Cardiac septum (tissue), 1 donor: ENCODE measurements around the gene DKK3. TPM values are rescaled to one million over a fixed set of nuclear protein-coding genes. Genes with fewer than 3 reads are reported as not detected.

Experiments
- DNase-seq: peaks from one replicate; pipeline ENCODE4 v3.0.0-alpha.2; 2020; ENCODE audit warnings: low spot score
- intact Hi-C: fragments of 100-400 bp; cut with DNase I; formaldehyde crosslinking; loops from one replicate; pipeline ENCODE4 v1.14.0; 2022
- total RNA-seq: library from RNA; stranded (reverse); fragmentation: NEBNext Ultra II Directional; extraction: Animal tissue kit (Norgen Biotek cat#: 25700); gene quantifications from one replicate; pipeline ENCODE4 v1.2.1, GENCODE V29; 2021
- donor health status: DM: no; HTN: no; CAD: no.

The DKK3 gene
- total RNA-seq, 1 donor from 2014 or later, result 980 TPM

DNA sequence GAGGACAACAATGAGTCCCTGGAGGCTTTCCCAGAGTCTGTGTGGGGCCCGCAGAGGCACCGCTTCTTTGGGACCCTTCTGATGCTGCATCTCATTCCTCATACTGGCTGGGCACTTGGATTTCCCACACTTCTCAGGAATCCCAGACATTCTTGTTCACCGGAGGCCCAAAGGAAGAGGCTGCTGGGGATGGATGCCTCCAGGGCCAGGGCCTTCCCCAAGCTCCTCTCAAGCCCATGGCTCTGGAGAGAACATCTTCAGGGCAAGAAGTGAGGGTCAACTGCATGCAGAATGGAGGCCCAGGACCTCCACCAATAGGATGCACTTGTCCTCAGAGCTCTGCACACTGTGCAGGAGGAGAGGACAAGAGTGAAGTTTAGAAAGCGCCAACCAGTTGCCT is 34.6 kb downstream of the DKK3 start:
- DNase-seq, result peak; percentile 46
- intact Hi-C loops, result loop anchor here (2.0 kb wide), 3 partner anchors 19 to 71 kb away; no protein-coding TSS in a partner anchor

DNA sequence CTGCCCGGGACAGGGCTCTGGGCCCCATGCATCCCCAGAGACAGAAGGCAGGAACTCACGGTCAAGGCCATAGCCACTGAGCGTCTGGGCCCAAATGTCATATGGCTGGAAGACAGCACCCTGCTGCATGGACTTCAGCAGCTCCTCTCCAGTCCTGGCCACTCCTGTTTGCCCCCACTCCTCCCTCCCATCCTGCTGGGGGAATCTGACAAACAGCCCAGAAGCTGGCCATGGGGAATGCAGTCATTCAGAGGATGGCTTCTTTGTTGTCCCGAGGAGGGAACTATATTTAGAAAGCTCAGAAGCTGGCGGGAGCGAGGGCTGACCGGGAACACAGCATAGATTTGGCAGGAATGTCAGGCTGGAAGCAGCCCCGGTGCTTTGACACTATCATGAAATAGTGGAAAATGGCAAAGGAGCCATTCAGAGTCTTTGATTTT is 35.0 kb downstream of the DKK3 start:
- intact Hi-C loops, result loop anchor here (2.0 kb wide), 3 partner anchors 19 to 71 kb away; no protein-coding TSS in a partner anchor
- peak; percentile 89 for DNase-seq

DNA sequence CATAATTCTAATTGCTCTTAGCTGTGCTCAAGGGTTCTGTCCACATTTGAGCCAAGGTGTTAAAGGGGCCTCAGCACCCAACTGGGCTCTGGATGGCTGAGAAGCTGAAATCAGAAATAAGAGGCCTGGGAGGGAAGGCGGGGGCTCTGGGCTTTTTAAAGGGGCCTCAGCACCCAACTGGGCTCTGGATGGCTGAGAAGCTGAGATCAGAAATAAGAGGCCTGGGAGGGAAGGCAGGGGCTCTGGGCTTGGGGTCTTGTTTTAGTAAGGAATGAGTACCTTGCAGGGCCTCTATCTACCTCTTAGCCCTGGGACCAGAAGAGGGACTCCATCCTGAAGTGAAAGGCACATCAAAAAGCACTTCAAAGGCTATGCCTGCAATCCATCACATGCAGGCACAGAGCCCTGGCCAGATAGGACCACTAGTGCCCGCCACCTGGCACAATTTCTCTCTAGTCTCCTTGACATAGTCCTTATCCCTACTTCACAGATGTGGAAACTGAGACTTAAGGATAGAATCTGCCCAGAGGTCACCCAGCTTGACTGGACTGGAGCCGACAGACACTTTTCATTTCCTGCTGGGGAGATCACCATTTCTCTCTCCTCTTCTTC is 35.6 kb downstream of the DKK3 start:
- no peak for DNase-seq

DNA sequence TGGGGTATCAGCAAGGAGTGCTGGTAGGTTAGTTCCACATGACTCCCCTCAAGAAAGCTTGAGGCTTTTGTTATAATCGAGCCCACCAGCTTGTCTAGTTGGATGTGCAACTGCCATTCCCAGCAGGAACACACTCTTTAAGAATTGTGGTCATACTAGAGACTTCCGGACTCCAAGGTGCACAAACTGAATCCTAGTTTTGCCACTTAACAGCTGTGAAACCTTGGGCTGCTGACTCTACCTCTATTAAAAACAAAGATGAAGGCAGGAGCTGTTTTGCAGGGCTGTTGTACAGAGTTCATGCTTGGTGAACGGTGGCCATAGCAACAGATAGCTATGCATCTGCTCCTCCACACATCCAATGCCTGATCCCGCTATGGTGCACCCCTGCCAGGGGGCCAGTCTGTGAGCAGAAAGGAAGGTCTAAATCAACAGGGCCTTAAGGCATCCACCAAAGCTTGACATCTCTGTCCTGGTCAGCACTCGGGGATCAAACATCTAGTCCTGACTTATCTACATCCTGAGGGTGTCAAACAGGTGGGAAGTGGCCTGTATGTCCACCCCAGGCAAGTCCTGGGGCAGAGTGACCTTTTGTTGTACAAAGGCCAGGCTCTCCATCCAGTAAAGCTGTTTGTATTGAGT is 36.4 kb downstream of the DKK3 start:
- intact Hi-C loops, result loop anchor here (2.0 kb wide), 3 partner anchors 21 to 73 kb away; no protein-coding TSS in a partner anchor
- no peak for DNase-seq

More for the DNA sequence above, 35.6 kb downstream of the DKK3 start:
- intact Hi-C loops, result loop anchor here (2.0 kb wide), 3 partner anchors 20 to 72 kb away; no protein-coding TSS in a partner anchor

DNA sequence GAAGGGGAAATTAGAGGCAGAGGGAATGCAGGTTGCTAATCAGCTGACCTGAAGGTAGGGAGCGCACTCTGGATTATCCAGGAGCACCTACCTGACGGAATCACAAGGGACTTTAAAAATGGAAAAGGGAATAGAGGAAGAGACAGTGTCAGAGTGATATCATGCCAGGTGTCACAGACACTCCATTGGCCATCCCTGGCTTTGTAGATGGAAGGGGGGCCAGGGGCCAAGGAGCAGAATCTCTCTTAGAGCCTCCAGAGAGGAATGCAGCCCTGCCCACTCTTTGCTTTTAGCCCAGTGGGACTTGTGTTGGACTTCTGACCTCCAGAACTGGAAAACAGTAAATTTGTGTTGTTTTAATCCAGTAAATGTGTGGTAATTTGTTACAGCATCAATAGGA is 37.9 kb downstream of the DKK3 start:
- DNase-seq, result no peak
- intact Hi-C loops, result no loop called here

DNA sequence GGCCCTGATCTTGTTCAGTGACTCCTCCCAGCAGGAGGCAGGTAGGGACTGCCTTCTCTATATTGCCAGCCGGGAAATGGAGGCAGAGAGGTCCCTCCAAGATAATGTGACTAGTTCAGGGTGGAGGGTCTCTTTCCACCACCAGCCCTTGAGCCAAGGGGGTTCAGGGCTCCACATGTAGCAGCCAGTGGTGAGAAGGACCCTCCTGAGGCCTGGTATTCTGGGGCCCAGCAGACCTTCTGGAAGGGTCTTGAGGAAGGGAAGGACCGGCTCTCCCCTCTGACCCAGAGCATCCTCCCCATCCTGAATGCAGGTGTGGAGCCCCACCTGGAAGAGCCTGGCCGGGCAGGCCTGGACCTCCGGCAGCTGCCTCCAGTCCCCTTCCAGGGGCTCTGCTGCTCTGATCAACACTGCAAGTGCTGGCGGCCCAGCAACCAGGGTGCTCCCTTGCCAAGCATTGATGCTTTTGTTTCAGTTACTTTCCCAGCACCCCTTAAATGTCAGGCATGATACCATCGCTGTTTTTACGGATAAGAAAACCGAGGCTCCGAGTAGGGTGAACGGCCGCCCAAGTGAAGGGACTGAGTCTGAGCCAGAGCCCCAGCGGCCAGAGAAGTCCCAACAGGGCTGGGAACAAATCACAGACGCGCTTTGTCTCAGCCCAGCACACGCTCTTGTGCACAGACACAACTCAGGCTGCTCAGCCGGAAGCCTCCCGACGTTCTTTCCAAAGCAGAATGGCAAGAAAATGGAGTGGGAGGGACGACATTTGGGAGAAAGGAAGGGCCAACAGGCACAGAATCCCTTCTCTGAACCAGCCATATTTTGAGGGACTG is 38.8 kb downstream of the DKK3 start:
- DNase-seq, result no peak
- intact Hi-C loops, result no loop called here

DNA sequence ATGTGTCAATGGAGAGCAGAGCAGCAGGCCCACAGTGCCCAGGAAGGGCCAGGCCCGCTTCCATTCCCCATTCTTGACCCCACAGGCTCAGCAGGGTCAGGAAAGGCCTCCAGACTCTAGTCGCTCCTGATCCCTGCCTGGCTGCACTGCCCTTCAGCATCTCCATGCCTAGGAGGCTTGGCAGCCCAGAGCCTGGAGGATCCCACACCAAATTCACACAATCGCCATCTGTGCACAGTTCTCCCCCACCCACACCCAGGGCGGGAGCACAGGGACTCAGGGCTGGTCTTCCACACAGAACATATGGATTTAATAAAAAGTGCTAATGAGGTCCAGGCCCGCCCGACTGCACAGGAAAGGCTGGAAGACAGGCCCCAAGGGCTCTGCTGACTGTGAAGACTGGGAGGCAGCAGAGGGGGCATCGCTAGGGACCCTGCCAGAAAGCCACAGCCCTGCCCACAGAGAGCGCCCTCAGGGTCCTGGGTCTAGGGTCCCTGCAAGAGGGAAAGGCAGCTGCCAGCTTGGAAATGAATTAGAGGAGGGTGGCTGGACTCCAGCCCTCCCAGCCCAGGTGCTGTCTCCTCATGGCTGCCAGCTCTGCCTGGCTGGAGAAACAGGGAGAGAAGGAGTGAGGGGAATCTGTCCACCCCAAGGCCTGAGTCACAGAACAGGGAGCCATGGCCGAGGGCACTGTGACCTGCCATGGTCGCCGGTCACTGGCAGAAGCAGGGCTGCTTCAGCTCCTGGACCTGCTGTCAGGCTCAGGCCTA is 39.7 kb downstream of the DKK3 start:
- intact Hi-C loops, result no loop called here
- DNase-seq, result no peak

DNA sequence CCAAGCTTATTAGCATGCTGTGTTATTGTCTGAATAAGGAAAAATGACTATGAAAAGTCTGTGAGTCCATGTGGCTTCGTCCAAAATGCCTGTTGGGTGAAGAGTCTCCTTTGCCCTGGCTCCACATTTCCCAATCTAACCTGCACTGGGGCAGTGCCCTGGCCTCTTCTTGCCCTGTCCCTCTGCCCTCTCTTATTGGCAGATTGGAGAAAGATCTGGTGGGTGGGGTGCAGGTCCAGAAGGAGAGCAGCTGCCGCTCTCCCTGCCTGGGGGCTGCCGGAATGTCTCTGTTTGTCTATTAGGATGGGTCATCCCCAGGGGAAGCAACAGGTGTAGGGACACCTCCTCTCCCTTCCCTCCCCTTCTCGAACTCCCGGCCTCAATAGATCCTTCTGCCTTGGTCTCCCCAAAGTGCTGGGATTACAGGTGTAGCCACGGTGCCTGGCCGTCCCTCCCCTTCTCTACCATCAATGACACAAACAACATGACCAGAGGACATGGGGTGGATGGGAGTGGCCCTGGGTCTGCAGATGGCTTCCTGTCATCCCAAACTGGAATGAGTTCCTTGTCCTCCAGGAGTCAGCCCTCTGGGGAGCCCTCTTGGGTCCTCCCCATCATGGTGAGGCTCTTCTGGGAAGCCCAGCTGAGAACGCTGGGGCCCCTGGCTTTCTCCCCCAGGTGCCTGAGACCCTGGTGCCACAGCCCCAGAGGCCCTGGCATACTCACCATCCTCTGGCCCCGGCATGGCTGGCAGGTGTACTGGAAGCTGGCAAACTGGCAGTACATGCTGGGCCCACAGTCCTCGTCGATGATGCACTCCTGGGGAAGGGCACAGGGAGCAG is 40.5 kb downstream of the DKK3 start:
- no peak for DNase-seq
- intact Hi-C loops, result no loop called here

DNA sequence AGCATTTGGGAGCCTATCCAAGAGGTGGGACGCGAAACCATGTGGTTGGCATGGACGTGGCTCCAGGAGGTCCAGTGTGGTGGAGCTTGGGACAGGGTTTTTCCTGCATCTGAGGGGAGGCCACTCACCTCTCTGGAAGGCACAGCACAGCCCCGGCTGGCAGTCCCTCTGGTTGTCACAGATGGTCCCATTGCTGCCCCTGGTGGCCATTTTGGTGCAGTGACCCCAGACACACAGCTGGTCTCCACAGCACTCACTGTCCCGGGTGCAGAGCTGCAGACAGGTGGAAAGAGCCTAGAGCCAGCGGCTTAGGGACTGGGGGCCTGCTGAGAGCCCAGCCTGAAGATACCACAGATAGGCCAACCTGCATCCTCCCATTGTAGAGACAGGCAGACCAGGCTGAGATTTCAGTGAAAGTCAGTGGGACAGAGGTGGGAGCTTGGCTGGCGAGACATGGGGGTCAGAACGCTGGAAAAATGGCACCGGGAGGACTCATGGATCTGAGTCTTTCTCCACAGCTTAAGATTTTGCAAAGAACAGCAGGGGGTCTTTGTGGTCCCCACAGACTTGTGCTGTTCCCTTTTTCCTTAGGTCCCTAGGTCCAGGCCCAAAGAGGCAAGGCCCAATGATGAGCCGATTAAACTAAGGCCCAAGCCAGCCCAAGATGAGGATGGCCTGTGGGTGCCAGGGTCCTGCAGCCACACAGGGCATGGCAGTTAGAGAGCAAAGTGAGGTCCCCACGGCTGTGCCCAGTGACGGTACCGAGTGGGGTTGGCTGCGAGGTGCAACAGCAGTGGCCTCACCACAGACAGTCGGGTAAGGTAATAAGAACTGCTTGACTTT is 41.4 kb downstream of the DKK3 start:
- DNase-seq, result no peak
- intact Hi-C loops, result no loop called here

DNA sequence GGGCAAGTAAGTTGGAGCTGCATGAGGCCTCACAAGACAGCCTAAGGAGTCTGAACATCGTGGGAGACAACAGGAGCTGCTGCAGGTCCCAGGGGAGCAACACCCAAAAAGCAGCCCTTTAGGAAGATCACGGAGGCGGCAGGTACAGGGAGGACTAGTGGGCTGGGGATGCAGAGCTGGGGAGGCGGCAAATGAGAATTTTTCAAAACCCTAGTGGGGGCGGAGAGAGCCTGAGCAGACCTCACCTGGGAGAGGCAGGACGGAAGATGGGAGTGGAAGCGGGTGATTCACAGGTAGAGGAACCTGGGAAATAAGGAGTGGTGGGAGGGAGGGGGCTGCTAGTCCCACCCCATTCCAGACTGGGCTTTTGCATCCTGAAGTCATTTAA is 42.1 kb downstream of the DKK3 start:
- DNase-seq, result no peak
- intact Hi-C loops, result no loop called here

DNA sequence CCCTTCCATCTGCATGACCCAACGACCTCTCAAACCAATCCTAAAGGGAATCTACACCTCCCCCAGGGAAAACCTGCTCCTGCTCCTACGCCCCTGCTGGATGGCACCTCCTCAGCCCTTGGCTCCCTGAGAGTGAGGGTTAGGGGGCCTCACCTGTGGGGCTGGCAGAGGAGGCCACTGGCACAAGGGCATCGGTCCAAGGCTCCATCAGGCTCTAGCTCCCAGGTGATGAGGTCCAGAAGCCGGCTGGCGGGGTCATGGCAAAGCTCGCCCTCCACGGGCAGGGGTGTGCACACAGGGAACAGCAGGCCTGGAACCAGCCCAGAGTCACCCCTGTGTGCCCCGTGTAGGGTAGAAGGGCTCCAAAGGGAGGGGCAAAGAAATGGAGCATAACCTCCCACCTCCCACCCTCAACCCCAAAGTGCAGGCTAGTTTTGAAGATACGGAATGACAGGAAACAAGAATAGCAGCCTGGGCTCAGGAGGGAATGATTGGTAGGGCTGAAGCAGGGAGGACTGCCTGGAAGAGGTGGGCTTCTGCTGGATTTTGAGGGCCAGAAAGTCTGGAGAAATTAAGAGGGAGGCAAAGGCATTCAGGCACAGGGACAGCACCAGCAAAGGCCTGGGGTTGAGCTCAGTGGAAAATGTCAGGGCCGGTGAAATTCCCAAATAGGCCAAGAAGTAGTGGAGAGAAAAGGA is 42.6 kb downstream of the DKK3 start:
- intact Hi-C loops, result no loop called here
- no peak for DNase-seq

DNA sequence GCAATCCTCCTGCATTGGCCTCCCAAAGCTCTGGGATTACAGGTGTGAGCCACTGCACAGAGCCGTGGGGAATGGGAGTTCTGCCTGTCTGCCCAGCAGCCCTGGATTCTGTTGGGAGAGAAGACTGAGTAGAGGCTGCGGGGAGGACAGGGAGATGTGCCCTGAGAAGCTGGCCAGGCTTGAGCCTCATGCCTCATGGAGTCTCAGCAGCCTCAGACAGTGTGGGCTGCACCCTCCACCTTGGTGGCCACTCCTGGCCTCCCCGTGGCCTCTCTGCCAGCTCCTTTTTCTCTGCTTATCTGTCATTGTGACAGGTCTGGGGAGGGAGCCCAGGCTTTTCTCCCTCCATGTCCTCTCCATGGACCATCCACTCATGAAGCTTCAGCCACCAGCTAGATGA is 43.2 kb downstream of the DKK3 start:
- no peak for DNase-seq
- intact Hi-C loops, result no loop called here

DNA sequence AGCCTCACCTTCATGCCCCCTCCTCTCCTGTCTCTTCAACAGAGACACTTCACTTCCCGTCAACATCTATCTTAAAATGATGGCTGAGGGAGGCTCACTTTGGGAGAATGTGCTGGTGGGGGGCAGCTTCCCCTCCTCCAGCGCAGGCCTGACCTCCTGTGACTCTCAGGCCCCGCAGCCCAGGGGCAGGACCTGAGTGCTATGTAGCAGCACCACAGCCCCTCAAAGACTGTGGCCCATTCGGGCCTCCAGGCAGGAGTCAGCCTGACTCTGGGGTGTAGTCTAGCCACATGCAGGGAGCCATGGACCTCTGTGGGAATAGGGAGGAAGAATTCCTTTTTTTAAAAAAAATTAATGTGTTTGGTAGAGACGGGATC is 43.7 kb downstream of the DKK3 start:
- intact Hi-C loops, result no loop called here
- no peak for DNase-seq

DNA sequence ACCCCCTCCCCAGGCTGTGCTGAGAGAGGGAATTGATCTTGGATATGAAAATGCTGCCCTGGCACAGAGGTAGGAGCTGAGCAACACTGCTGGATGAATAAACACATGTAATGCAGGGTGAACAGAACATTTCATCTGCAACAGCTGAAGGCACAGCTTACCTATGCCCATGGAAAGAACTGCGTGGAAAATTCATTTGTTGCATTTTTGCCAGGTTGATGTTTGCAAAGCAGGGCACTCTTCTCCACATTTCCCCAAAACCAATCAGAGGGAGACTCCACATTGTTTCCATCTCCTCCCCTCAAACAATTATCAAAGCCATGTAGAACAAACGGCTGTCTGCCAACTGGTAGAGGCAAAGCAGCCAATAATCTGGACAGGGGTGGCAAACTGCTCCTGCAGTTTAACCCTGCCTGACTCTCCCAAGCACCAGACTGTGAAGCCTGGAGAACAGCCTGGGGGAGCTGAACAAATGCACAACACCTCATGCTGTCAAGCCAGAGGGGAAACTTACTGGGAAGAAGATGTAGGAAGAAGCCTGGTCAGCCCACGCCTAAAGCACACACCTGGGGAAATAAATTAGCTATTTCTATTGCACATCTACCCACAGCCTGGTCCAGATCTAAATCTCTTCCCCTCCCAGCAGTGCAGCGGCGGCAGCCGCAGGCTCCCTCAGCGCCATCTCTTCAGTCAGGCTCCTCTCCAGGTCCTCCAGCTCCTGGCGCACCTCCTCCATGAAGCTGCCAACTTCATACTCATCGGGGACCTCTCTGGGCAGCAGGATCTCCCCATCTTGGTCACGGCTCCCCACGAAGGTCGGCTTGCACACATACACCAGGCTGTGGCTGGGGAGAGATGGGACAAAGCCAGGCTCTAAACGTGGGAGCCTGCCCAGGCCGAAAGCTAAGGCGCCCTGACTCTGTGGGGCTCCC is 44.3 kb downstream of the DKK3 start:
- intact Hi-C loops, result no loop called here
- DNase-seq, result no peak

DNA sequence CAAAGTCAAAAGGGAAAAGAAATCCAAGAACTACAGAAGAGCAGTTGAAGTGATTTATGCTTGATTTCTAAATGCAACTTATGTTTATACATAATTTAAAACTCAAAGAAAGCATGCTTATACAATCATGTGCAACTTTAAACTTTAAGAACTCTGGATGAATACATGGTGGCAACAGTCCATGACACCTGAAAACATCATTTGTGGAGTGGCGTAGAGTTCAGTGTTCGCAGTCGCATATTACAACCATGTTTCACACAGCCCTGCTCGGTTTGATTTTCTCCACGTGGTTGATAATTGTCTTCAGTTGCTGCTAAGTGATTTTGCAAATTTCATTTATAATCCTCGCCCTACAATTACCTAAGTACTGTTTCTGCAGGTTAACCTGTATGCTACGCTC is 45.4 kb downstream of the DKK3 start:
- no peak for DNase-seq
- intact Hi-C loops, result no loop called here

DNA sequence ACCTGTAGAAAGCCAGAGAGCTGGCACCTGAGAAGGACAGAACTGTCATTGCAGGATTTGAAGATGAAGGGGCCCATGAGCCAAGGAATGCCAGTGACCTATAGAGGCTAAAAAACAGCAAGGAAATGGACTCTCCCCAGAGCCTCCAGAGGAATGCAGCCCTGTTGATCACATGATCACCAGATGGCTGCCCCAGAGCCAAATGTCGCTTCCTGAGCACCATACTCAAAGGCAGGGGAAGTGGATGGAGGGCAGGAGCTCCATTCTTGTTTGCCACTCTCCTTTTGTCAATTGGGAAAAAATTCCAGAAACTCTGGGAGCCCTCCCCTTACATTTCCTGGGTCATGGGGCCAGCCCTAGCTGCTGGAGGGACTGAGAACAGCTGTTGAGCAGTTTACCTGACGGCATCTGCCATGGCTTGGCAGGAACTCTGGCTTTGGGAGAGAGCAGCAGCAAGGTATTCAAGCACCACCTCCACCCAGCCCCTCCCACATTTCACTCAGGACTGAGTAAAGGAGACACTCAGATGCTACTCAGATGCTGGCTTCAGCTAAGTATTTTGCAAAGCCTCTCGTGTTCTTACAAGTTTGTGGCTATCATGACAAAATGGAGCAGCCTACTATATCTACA is 46.9 kb downstream of the DKK3 start:
- no peak for DNase-seq
- intact Hi-C loops, result no loop called here
